GM12874 (cell line): Measurements from ENCODE around the gene GNPAT.

ENCODE experiments used
- CTCF ChIP-seq: IDR thresholded peaks from 2 replicates; pipeline ENCODE4 v1.5.1; 2011; ENCODE audit warnings: low read depth, mild to moderate bottlenecking, control low read depth, low read length, moderate library complexity; ENCODE audit not compliant: insufficient read depth

GNPAT gene

GRCh38 chr1:231319080-231319479, 78.1 kb downstream of the GNPAT start:
- no peak for TF ChIP-seq CTCF

GRCh38 chr1:231322880-231323530, 82.0 kb downstream of the GNPAT start:
- TF ChIP-seq CTCF = peak; percentile 14; the same call in 1 of the 2 replicates

- no peak for TF ChIP-seq CTCF
These were observed 83.6 kb downstream of the GNPAT start for GRCh38 chr1:231324660-231325059.

- no peak for TF ChIP-seq CTCF
These were observed 85.2 kb downstream of the GNPAT start for GRCh38 chr1:231326248-231326647.
